Lower lobe of right lung (tissue), 2 donors: ENCODE results near the gene FGF19. TPM values are rescaled to one million over a fixed set of nuclear protein-coding genes. Genes with fewer than 3 reads are reported as not detected.

Experiments
- ATAC-seq, 2 donors: fragments of 200-7000 bp; cut with Tn5 transposase; one replicate each; pipeline ENCODE4 v1.9.1; 2020 to 2022; ENCODE audit warnings: mild to moderate bottlenecking in 2 of 2, moderate library complexity in 2 of 2
- DNase-seq: peaks from one replicate; pipeline ENCODE4 v3.0.0-alpha.2; 2020
- H3K27ac ChIP-seq: fragments of 200-600 bp; one replicate; pipeline ENCODE4 v1.8.0; 2022
- H3K27me3 ChIP-seq: fragments of 200-600 bp; one replicate; pipeline ENCODE4 v1.8.0; 2022; ENCODE audit warnings: low read depth
- H3K36me3 ChIP-seq: fragments of 200-600 bp; one replicate; pipeline ENCODE4 v1.8.0; 2022; ENCODE audit warnings: mild to moderate bottlenecking
- H3K4me1 ChIP-seq: fragments of 200-600 bp; one replicate; pipeline ENCODE4 v1.8.0; 2022
- H3K4me3 ChIP-seq: fragments of 200-600 bp; one replicate; pipeline ENCODE4 v1.8.0; 2022; ENCODE audit warnings: mild to moderate bottlenecking
- H3K9me3 ChIP-seq: fragments of 200-600 bp; one replicate; pipeline ENCODE4 v1.8.0; 2022
- intact Hi-C: fragments of 100-400 bp; cut with DNase I; formaldehyde crosslinking; loops from one replicate; pipeline ENCODE4 v1.11.0; 2022
- total RNA-seq: library from RNA; stranded (reverse); fragmentation: NEBNext Ultra II Directional; extraction: Animal tissue kit (Norgen Biotek cat#: 25700); gene quantifications from one replicate; pipeline ENCODE4 v1.2.1, GENCODE V29; 2021
- TF ChIP-seq, protein P1 (sequence below): fragments of 200-600 bp; IDR thresholded peaks from one replicate; pipeline ENCODE4 v1.8.0; 2022; ENCODE audit warnings: antibody characterized with exemption, mild to moderate bottlenecking
- donor health status: DM: no; HTN: yes; CAD: no; lungs with severe emphysema.

Gene FGF19
- total RNA-seq, 1 donor from 2014 or later, result not detected

GRCh38 chr11:69682221-69682620 lies 21.6 kb downstream of the FGF19 start:
- Histone ChIP-seq H3K4me3 (no peak overlapping the region), H3K9me3 (no peaks in the 10 kb centered on the region), H3K4me1 (peaks cover 6% of the 10 kb centered on the region), H3K27ac (no peak overlapping the region), H3K27me3 (peaks cover 19% of the 10 kb centered on the region), H3K36me3 (no peaks in the 10 kb centered on the region)
- intact Hi-C loops, result loop anchor here (10.0 kb wide), 1 partner anchor 203 kb away; no protein-coding TSS in a partner anchor
- ATAC-seq (no peak), DNase-seq (no peak)
- TF ChIP-seq, protein P1, sequence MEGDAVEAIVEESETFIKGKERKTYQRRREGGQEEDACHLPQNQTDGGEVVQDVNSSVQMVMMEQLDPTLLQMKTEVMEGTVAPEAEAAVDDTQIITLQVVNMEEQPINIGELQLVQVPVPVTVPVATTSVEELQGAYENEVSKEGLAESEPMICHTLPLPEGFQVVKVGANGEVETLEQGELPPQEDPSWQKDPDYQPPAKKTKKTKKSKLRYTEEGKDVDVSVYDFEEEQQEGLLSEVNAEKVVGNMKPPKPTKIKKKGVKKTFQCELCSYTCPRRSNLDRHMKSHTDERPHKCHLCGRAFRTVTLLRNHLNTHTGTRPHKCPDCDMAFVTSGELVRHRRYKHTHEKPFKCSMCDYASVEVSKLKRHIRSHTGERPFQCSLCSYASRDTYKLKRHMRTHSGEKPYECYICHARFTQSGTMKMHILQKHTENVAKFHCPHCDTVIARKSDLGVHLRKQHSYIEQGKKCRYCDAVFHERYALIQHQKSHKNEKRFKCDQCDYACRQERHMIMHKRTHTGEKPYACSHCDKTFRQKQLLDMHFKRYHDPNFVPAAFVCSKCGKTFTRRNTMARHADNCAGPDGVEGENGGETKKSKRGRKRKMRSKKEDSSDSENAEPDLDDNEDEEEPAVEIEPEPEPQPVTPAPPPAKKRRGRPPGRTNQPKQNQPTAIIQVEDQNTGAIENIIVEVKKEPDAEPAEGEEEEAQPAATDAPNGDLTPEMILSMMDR, result no peak

GRCh38 chr11:69680688-69681087 lies 23.1 kb downstream of the FGF19 start:
- intact Hi-C loops, result loop anchor here (10.0 kb wide), 1 partner anchor 204 kb away; no protein-coding TSS in a partner anchor
- Histone ChIP-seq H3K36me3 (no peaks in the 10 kb centered on the region), H3K27ac (no peak overlapping the region), H3K4me3 (no peak overlapping the region), H3K4me1 (peaks cover 1% of the 10 kb centered on the region), H3K9me3 (no peaks in the 10 kb centered on the region), H3K27me3 (peaks cover 8% of the 10 kb centered on the region)
- ATAC-seq, result no peak
- TF ChIP-seq, protein P1, result no peak
- no peak for DNase-seq

DNA sequence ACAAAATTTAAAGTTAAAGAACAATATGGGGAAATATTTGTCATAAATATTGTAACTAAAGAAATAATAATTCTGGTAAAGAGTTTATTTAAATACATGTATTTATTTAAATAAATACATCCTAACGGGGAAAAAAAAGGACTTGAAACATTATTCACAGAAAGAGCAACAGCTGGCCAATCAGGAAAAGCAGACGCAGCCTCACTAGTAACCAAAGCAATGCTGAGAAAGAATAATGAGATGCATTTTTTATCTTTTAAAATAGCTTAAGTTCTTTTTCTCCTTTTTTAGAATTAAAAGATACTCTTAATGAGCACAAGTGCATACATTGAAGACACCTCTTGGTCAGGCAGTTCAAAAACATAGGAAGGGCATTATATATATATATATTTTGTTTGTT lies 26.1 kb downstream of the FGF19 start:
- Histone ChIP-seq H3K9me3 (no peaks in the 10 kb centered on the region), H3K27ac (no peak overlapping the region), H3K4me3 (no peak overlapping the region), H3K4me1 (peaks cover 18% of the 10 kb centered on the region), H3K36me3 (peaks cover 4% of the 10 kb centered on the region), H3K27me3 (no peaks in the 10 kb centered on the region)
- TF ChIP-seq, protein P1, result no peak
- ATAC-seq (no peak), DNase-seq (no peak)
- intact Hi-C loops, result no loop called here

- Histone ChIP-seq H3K27ac (peak within 1 kb of the TSS; percentile 91), H3K36me3 (peaks cover 31% of the 10 kb centered on the region), H3K27me3 (no peaks in the 10 kb centered on the region), H3K9me3 (no peaks in the 10 kb centered on the region), H3K4me1 (peaks cover 24% of the 10 kb centered on the region), H3K4me3 (peak within 1 kb of the TSS; percentile 99)
- intact Hi-C loops, result no loop called here
- peak; percentile 99 to 100 for ATAC-seq
- TF ChIP-seq, protein P1, result no peak
- peak; percentile 98 for DNase-seq
Measured at GRCh38 chr11:69674886-69675714, 28.7 kb downstream of the FGF19 start, which contains the start of gene LTO1. TSS of gene LTO1 (minus strand) at chr11:69675353. CDS start at chr11:69675239, 114 bp downstream.

DNA sequence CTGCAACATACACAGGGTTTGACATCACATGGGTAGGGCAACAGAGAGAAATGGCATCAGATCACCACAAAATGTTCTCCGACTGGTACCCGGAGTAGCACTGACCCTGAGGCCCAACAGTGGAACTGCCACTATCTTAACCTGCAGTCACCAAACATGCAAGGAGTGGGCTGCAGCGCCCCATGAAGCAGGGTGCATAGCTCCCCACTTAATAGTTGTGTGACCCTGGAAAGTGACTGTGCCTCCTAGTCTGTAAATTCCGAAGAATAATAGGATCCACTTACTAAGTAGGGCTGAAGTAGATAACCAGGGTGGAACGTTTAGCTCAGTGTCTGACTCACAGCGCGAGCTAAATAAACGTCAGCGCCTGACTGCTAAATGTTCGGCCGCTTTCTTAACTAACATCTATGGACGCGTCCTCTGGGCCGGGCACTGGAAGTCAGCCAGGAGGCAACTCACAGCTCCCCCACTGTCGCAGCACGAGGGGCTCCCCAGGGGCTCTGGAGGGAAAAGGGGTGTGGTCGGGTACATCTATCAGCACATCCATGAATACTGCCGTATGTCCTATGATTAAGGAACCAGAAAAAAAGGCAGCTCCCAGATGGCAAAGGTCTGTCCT lies 29.4 kb downstream of the FGF19 start:
- Histone ChIP-seq H3K36me3 (peaks cover 38% of the 10 kb centered on the region), H3K4me3 (peak overlapping the region; percentile 99), H3K9me3 (no peaks in the 10 kb centered on the region), H3K4me1 (peaks cover 26% of the 10 kb centered on the region), H3K27ac (peak overlapping the region; percentile 91), H3K27me3 (no peaks in the 10 kb centered on the region)
- TF ChIP-seq, protein P1, result no peak
- intact Hi-C loops, result no loop called here
- ATAC-seq, result peak; percentile 1
- DNase-seq, result no peak
